HEK293 (cell line): ENCODE results near the gene NFKBIB.

ENCODE experiments used
- AEBP2 ChIP-seq: fragments of 450-650 bp; formaldehyde crosslinking; IDR thresholded peaks from 2 replicates; pipeline ENCODE4 v1.5.1; 2016; ENCODE audit warnings: missing biosample characterization, missing genetic modification characterization, borderline replicate concordance
- BCL11B ChIP-seq: fragments of 450-650 bp; formaldehyde crosslinking; IDR thresholded peaks from 2 replicates; pipeline ENCODE4 v1.5.1; 2016; ENCODE audit warnings: low read depth, missing biosample characterization, missing genetic modification characterization
- HOXA7 ChIP-seq: sonication (generic); formaldehyde crosslinking; IDR thresholded peaks from 2 replicates; pipeline ENCODE4 v1.8.1; 2022; ENCODE audit warnings: missing genetic modification reagents, borderline replicate concordance
- HOXC10 ChIP-seq: sonication (generic); formaldehyde crosslinking; IDR thresholded peaks from 2 replicates; pipeline ENCODE4 v1.8.1; 2023; ENCODE audit warnings: mild to moderate bottlenecking, missing genetic modification reagents
- KLF8 ChIP-seq: fragments of 450-650 bp; formaldehyde crosslinking; IDR thresholded peaks from 2 replicates; pipeline ENCODE4 v1.5.1; 2016; ENCODE audit warnings: missing biosample characterization, missing genetic modification characterization
- MYNN ChIP-seq: fragments of 450-650 bp; formaldehyde crosslinking; IDR thresholded peaks from 2 replicates; pipeline ENCODE4 v1.5.1; 2016; ENCODE audit warnings: missing biosample characterization, missing genetic modification characterization, borderline replicate concordance
- MZF1 ChIP-seq: fragments of 450-650 bp; formaldehyde crosslinking; IDR thresholded peaks from 2 replicates; pipeline ENCODE4 v1.5.1; 2017; ENCODE audit warnings: missing biosample characterization, missing genetic modification characterization, borderline replicate concordance
- OVOL3 ChIP-seq: fragments of 450-650 bp; formaldehyde crosslinking; IDR thresholded peaks from 2 replicates; pipeline ENCODE4 v1.5.1; 2016; ENCODE audit warnings: missing biosample characterization, missing genetic modification characterization
- PBX3 ChIP-seq: sonication (generic); formaldehyde crosslinking; IDR thresholded peaks from 2 replicates; pipeline ENCODE4 v1.8.1; 2022; ENCODE audit warnings: mild to moderate bottlenecking, moderate library complexity, missing genetic modification reagents
- SCRT1 ChIP-seq: fragments of 450-650 bp; formaldehyde crosslinking; IDR thresholded peaks from 2 replicates; pipeline ENCODE4 v1.5.1; 2016; ENCODE audit warnings: missing biosample characterization, missing genetic modification characterization, borderline replicate concordance
- TCF7L2 ChIP-seq: IDR thresholded peaks from 2 replicates; pipeline ENCODE4 v1.6.1; 2011; ENCODE audit warnings: low read depth, mild to moderate bottlenecking, inconsistent platforms, low read length, moderate library complexity, borderline replicate concordance
- YY2 ChIP-seq: fragments of 450-650 bp; formaldehyde crosslinking; IDR thresholded peaks from 2 replicates; pipeline ENCODE4 v1.5.1; 2016; ENCODE audit warnings: missing biosample characterization, missing genetic modification characterization
- ZBTB1 ChIP-seq: fragments of 450-650 bp; formaldehyde crosslinking; IDR thresholded peaks from 2 replicates; pipeline ENCODE4 v1.5.1; 2016; ENCODE audit warnings: missing biosample characterization, missing genetic modification characterization
- ZBTB21 ChIP-seq: fragments of 450-650 bp; formaldehyde crosslinking; IDR thresholded peaks from 2 replicates; pipeline ENCODE4 v1.5.1; 2017; ENCODE audit warnings: missing biosample characterization, missing genetic modification characterization
- ZBTB7A ChIP-seq: fragments of 450-650 bp; formaldehyde crosslinking; IDR thresholded peaks from 2 replicates; pipeline ENCODE4 v1.5.1; 2016; ENCODE audit warnings: low read depth, missing biosample characterization, missing genetic modification characterization
- ZFP41 ChIP-seq: fragments of 450-650 bp; formaldehyde crosslinking; IDR thresholded peaks from 2 replicates; pipeline ENCODE4 v1.5.1; 2016; ENCODE audit warnings: missing biosample characterization, missing genetic modification characterization, borderline replicate concordance
- ZNF138 ChIP-seq: fragments of 450-650 bp; formaldehyde crosslinking; IDR thresholded peaks from 2 replicates; pipeline ENCODE4 v1.5.1; 2016; ENCODE audit warnings: missing biosample characterization, missing genetic modification characterization, borderline replicate concordance
- ZNF155 ChIP-seq: fragments of 450-650 bp; formaldehyde crosslinking; IDR thresholded peaks from 2 replicates; pipeline ENCODE4 v1.5.1; 2016; ENCODE audit warnings: missing biosample characterization, missing genetic modification characterization
- ZNF157 ChIP-seq: fragments of 450-650 bp; formaldehyde crosslinking; IDR thresholded peaks from 2 replicates; pipeline ENCODE4 v1.5.1; 2016; ENCODE audit warnings: missing biosample characterization, missing genetic modification characterization
- ZNF169 ChIP-seq: fragments of 450-650 bp; formaldehyde crosslinking; IDR thresholded peaks from 2 replicates; pipeline ENCODE4 v1.5.1; 2016; ENCODE audit warnings: missing biosample characterization, missing genetic modification characterization
- ZNF174 ChIP-seq: fragments of 450-650 bp; formaldehyde crosslinking; IDR thresholded peaks from 2 replicates; pipeline ENCODE4 v1.5.0; 2017; ENCODE audit warnings: missing biosample characterization, mild to moderate bottlenecking, missing genetic modification characterization
- ZNF18 ChIP-seq: fragments of 450-650 bp; formaldehyde crosslinking; IDR thresholded peaks from 2 replicates; pipeline ENCODE4 v1.5.1; 2016; ENCODE audit warnings: missing biosample characterization, missing genetic modification characterization
- ZNF214 ChIP-seq: fragments of 450-650 bp; formaldehyde crosslinking; IDR thresholded peaks from 2 replicates; pipeline ENCODE4 v1.5.1; 2017; ENCODE audit warnings: missing biosample characterization, mild to moderate bottlenecking, missing genetic modification characterization, borderline replicate concordance
- ZNF23 ChIP-seq: fragments of 450-650 bp; formaldehyde crosslinking; IDR thresholded peaks from 2 replicates; pipeline ENCODE4 v1.5.1; 2016; ENCODE audit warnings: missing biosample characterization, missing genetic modification characterization, borderline replicate concordance
- ZNF266 ChIP-seq: fragments of 450-650 bp; formaldehyde crosslinking; IDR thresholded peaks from 2 replicates; pipeline ENCODE4 v1.5.1; 2016; ENCODE audit warnings: missing biosample characterization, missing genetic modification characterization, low read depth
- ZNF449 ChIP-seq: fragments of 450-650 bp; formaldehyde crosslinking; IDR thresholded peaks from 2 replicates; pipeline ENCODE4 v1.5.1; 2017; ENCODE audit warnings: missing biosample characterization, mild to moderate bottlenecking, missing genetic modification characterization, moderate library complexity
- ZNF473 ChIP-seq: fragments of 450-650 bp; formaldehyde crosslinking; IDR thresholded peaks from 2 replicates; pipeline ENCODE4 v1.5.1; 2017; ENCODE audit warnings: missing biosample characterization, missing genetic modification characterization
- ZNF501 ChIP-seq: fragments of 450-650 bp; formaldehyde crosslinking; IDR thresholded peaks from 2 replicates; pipeline ENCODE4 v1.5.1; 2016; ENCODE audit warnings: missing biosample characterization, missing genetic modification characterization
- ZNF529 ChIP-seq: fragments of 450-650 bp; formaldehyde crosslinking; IDR thresholded peaks from 2 replicates; pipeline ENCODE4 v1.5.1; 2017; ENCODE audit warnings: missing genetic modification characterization, missing biosample characterization; ENCODE audit not compliant: insufficient replicate concordance
- ZNF549 ChIP-seq: fragments of 450-650 bp; IDR thresholded peaks from 2 replicates; pipeline ENCODE4 v1.5.1; 2018; ENCODE audit warnings: missing biosample characterization, missing genetic modification characterization, mild to moderate bottlenecking, inconsistent platforms, moderate library complexity
- ZNF701 ChIP-seq: fragments of 450-650 bp; formaldehyde crosslinking; IDR thresholded peaks from 2 replicates; pipeline ENCODE4 v1.5.1; 2016; ENCODE audit warnings: missing biosample characterization, missing genetic modification characterization
- ZNF704 ChIP-seq: fragments of 450-650 bp; formaldehyde crosslinking; IDR thresholded peaks from 2 replicates; pipeline ENCODE4 v1.5.1; 2016; ENCODE audit warnings: missing biosample characterization, missing genetic modification characterization
- ZNF792 ChIP-seq: fragments of 450-650 bp; formaldehyde crosslinking; IDR thresholded peaks from 2 replicates; pipeline ENCODE4 v1.5.1; 2016; ENCODE audit warnings: missing biosample characterization, missing genetic modification characterization
- ZXDB ChIP-seq: fragments of 450-650 bp; formaldehyde crosslinking; IDR thresholded peaks from 2 replicates; pipeline ENCODE4 v1.5.1; 2016; ENCODE audit warnings: missing biosample characterization, missing genetic modification characterization

NFKBIB gene

GRCh38 chr19:38851622-38852230, 48.0 kb upstream of the NFKBIB start (continued):
- TF ChIP-seq ZNF18 (peak; percentile 66; the same call in 1 of the 2 replicates), ZBTB7A (tag by site-specific recombination) (peak; percentile 98), ZNF529 (no peak), BCL11B (tag by site-specific recombination) (peak; percentile 93), PBX3 (no peak), YY2 (tag by site-specific recombination) (no peak; the same call in 1 of the 2 replicates), ZBTB21 (tag by site-specific recombination) (peak; percentile 83), HOXA7 (no peak), ZNF157 (tag by site-specific recombination) (no peak), ZNF792 (tag by site-specific recombination) (0 out of 2 replicates have a peak, but pooled peaks have one; percentile 66), OVOL3 (tag by site-specific recombination) (no peak), ZNF473 (tag by site-specific recombination) (no peak), ZBTB1 (no peak), ZNF138 (no peak), ZNF155 (no peak), ZNF501 (tag by site-specific recombination) (peak; percentile 94), MYNN (tag by site-specific recombination) (no peak), ZNF704 (tag by site-specific recombination) (no peak), ZNF23 (tag by site-specific recombination) (no peak), ZNF174 (tag by site-specific recombination) (no peak), ZFP41 (no peak), ZNF169 (0 out of 2 replicates have a peak, but pooled peaks have one; percentile 9), ZNF214 (no peak), SCRT1 (tag by site-specific recombination) (0 out of 2 replicates have a peak, but pooled peaks have one; percentile 30), ZNF701 (no peak), TCF7L2 (no peak), AEBP2 (tag by site-specific recombination) (no peak), ZNF449 (tag by site-specific recombination) (no peak), KLF8 (tag by site-specific recombination) (peak; percentile 94), ZNF266 (tag by site-specific recombination) (no peak), ZNF549 (tag by site-specific recombination) (no peak), HOXC10 (CRISPR knock-in tag) (no peak), MZF1 (tag by site-specific recombination) (peak; percentile 14; the same call in 1 of the 2 replicates), ZXDB (tag by site-specific recombination) (peak; percentile 99)
